Hepatocyte (in vitro differentiated cells): ENCODE measurements around the gene TRIM69. TPM values are rescaled to one million over a fixed set of nuclear protein-coding genes. Genes with fewer than 3 reads are reported as not detected.
"Not testable (repeated sequence)": the region's sequence is repeated elsewhere in the genome, so short reads cannot be mapped to it uniquely, and the experiment has no call there.

ENCODE experiments used
- DNase-seq: peaks from one replicate; pipeline ENCODE4 v3.0.0-alpha.2; 2016; ENCODE audit warnings: low spot score
- H2AFZ ChIP-seq: fragments of 200-600 bp; sonication (generic); 2 replicates; pipeline ENCODE4 v1.6.0; 2016; ENCODE audit warnings: antibody characterized with exemption, mild to moderate bottlenecking
- H3K27ac ChIP-seq: fragments of 200-600 bp; sonication (generic); 2 replicates; pipeline ENCODE4 v1.5.1; 2016; ENCODE audit warnings: mild to moderate bottlenecking
- H3K27me3 ChIP-seq: fragments of 200-600 bp; sonication (generic); 2 replicates; pipeline ENCODE4 v1.6.1; 2016
- H3K36me3 ChIP-seq: fragments of 200-600 bp; sonication (generic); replicated peaks from 2 replicates; pipeline ENCODE4 v1.5.1; 2016; ENCODE audit warnings: low read depth; ENCODE audit not compliant: insufficient read depth
- H3K4me1 ChIP-seq: fragments of 200-600 bp; sonication (generic); 2 replicates; pipeline ENCODE4 v1.5.1; 2016; ENCODE audit warnings: mild to moderate bottlenecking, moderate library complexity; ENCODE audit not compliant: insufficient read depth
- H3K4me2 ChIP-seq: fragments of 200-600 bp; sonication (generic); 2 replicates; pipeline ENCODE4 v1.6.0; 2016
- H3K4me3 ChIP-seq: fragments of 200-600 bp; sonication (generic); 2 replicates; pipeline ENCODE4 v1.5.1; 2016; ENCODE audit warnings: mild to moderate bottlenecking
- H3K79me2 ChIP-seq: fragments of 200-600 bp; sonication (generic); 2 replicates; pipeline ENCODE4 v1.6.0; 2017; ENCODE audit warnings: mild to moderate bottlenecking
- H3K9me2 ChIP-seq: fragments of 200-600 bp; sonication (generic); replicated peaks from 2 replicates; pipeline ENCODE4 v1.6.0; 2017; ENCODE audit warnings: mild to moderate bottlenecking; ENCODE audit not compliant: insufficient read depth
- H3K9me3 ChIP-seq: fragments of 200-600 bp; sonication (generic); 2 replicates; pipeline ENCODE4 v1.5.1; 2016; ENCODE audit warnings: low read depth, mild to moderate bottlenecking
- H4K20me1 ChIP-seq: fragments of 200-600 bp; sonication (generic); 2 replicates; pipeline ENCODE4 v1.6.0; 2016; ENCODE audit warnings: mild to moderate bottlenecking; ENCODE audit not compliant: insufficient read depth, poor library complexity, severe bottlenecking
- CTCF ChIP-seq: fragments of 200-600 bp; sonication (generic); IDR thresholded peaks from 2 replicates; pipeline ENCODE4 v1.5.1; 2016; ENCODE audit warnings: antibody characterized with exemption, mild to moderate bottlenecking; ENCODE audit not compliant: poor library complexity
- EZH2 ChIP-seq: fragments of 200-600 bp; sonication (generic); IDR thresholded peaks from 2 replicates; pipeline ENCODE4 v1.6.1; 2016; ENCODE audit warnings: antibody characterized with exemption, mild to moderate bottlenecking, borderline replicate concordance
- EZH2phosphoT487 ChIP-seq: fragments of 200-600 bp; sonication (generic); IDR thresholded peaks from one replicate; pipeline ENCODE4 v1.6.1; 2018; ENCODE audit warnings: antibody characterized with exemption, mild to moderate bottlenecking, low read depth, moderate library complexity; ENCODE audit not compliant: unreplicated experiment, severe bottlenecking
- WGBS: methylation state at CpG from one replicate; pipeline ENCODE4 v1.1.6; 2016; ENCODE audit warnings: low lambda C conversion rate; ENCODE audit errors: missing lambda C conversion rate; 5-methylcytosine and 5-hydroxymethylcytosine counted together
- polyA plus RNA-seq: library from polyadenylated mRNA; unstranded; fragments of >200 nt; fragmentation: Nextera tagmentation; extraction: Ambion mirVana; gene quantifications from 2 replicates; pipeline ENCODE4 v1.2.1, GENCODE V29; 2016
- total RNA-seq: library from RNA; depleted of rRNA; stranded (reverse); fragments of >200 nt; gene quantifications from 2 replicates; pipeline ENCODE4 v1.2.3, GENCODE V29; 2014

TRIM69 gene
- total and polyA plus RNA-seq, 2 experiments from 2014 or later: 6.5 to 11.0 TPM

- no peaks in the 10 kb centered on the region for H3K27me3 ChIP-seq
- no peaks in the 10 kb centered on the region for H3K79me2 ChIP-seq
- no peak for DNase-seq
- no peaks in the 10 kb centered on the region for H3K4me1 ChIP-seq
- H3K4me3 ChIP-seq: no peak overlapping the region
- H3K9me3 ChIP-seq: no peaks in the 10 kb centered on the region
- no peaks in the 10 kb centered on the region for H3K9me2 ChIP-seq
- no peak overlapping the region for H3K27ac ChIP-seq
- no peaks in the 10 kb centered on the region for H3K36me3 ChIP-seq
- H4K20me1 ChIP-seq: no peaks in the 10 kb centered on the region
- 81% methylated on average over 2 of the region's 2 CpGs for WGBS
- no peak overlapping the region for H3K4me2 ChIP-seq
- H2AFZ ChIP-seq: no peak overlapping the region
- TF ChIP-seq CTCF (no peak), EZH2 (no peak), EZH2phosphoT487 (no peak)
These were observed 26.9 kb downstream of the TRIM69 start for GRCh38 chr15:44763187-44763586.

GRCh38 chr15:44763848-44764247 is 27.5 kb downstream of the TRIM69 start:
- 70% methylated on average over 3 of the region's 3 CpGs for WGBS
- Histone ChIP-seq H3K9me2 (no peaks in the 10 kb centered on the region), H3K36me3 (no peaks in the 10 kb centered on the region), H3K4me3 (no peak overlapping the region), H3K9me3 (no peaks in the 10 kb centered on the region), H3K4me1 (no peaks in the 10 kb centered on the region), H2AFZ (no peak overlapping the region), H3K27ac (no peak overlapping the region), H3K27me3 (no peaks in the 10 kb centered on the region), H3K79me2 (no peaks in the 10 kb centered on the region), H4K20me1 (no peaks in the 10 kb centered on the region), H3K4me2 (no peak overlapping the region)
- TF ChIP-seq CTCF (no peak), EZH2 (no peak), EZH2phosphoT487 (no peak)
- no peak for DNase-seq

- Histone ChIP-seq H3K4me3 (no peak overlapping the region), H3K36me3 (no peaks in the 10 kb centered on the region), H3K27me3 (no peaks in the 10 kb centered on the region), H3K9me3 (no peaks in the 10 kb centered on the region), H3K4me2 (no peak overlapping the region), H4K20me1 (no peaks in the 10 kb centered on the region), H3K9me2 (no peaks in the 10 kb centered on the region), H3K4me1 (no peaks in the 10 kb centered on the region), H2AFZ (no peak overlapping the region), H3K27ac (no peak overlapping the region), H3K79me2 (no peaks in the 10 kb centered on the region)
- DNase-seq: no peak
- no peak for TF ChIP-seq EZH2
- TF ChIP-seq CTCF: no peak
- no peak for TF ChIP-seq EZH2phosphoT487
- 29% methylated on average over 3 of the region's 3 CpGs for WGBS
These were observed 28.7 kb downstream of the TRIM69 start for GRCh38 chr15:44765036-44765435.

- TF ChIP-seq EZH2phosphoT487: no peak
- TF ChIP-seq CTCF: no peak
- TF ChIP-seq EZH2: no peak
- 91% methylated on average over 5 of the region's 5 CpGs for WGBS
- H3K4me2 ChIP-seq: no peak overlapping the region
- no peaks in the 10 kb centered on the region for H4K20me1 ChIP-seq
- H2AFZ ChIP-seq: no peak overlapping the region
- no peak overlapping the region for H3K27ac ChIP-seq
- H3K4me3 ChIP-seq: no peak overlapping the region
- DNase-seq: no peak
- no peaks in the 10 kb centered on the region for H3K9me3 ChIP-seq
- no peaks in the 10 kb centered on the region for H3K36me3 ChIP-seq
- no peaks in the 10 kb centered on the region for H3K4me1 ChIP-seq
- no peaks in the 10 kb centered on the region for H3K79me2 ChIP-seq
- H3K27me3 ChIP-seq: no peaks in the 10 kb centered on the region
- H3K9me2 ChIP-seq: no peaks in the 10 kb centered on the region
These were observed 33.2 kb downstream of the TRIM69 start for GRCh38 chr15:44769521-44769920.

GRCh38 chr15:44770715-44771114 is 34.4 kb downstream of the TRIM69 start:
- WGBS: 75% methylated on average over 5 of the region's 5 CpGs
- H3K27ac ChIP-seq: not testable (repeated sequence)

More at GRCh38 chr15:44770715-44771114, 34.4 kb downstream of the TRIM69 start:
- H3K9me2 ChIP-seq, H3K79me2 ChIP-seq, H4K20me1 ChIP-seq, H3K27me3 ChIP-seq, H3K4me3 ChIP-seq, H2AFZ ChIP-seq, H3K9me3 ChIP-seq, H3K4me2 ChIP-seq, H3K36me3 ChIP-seq, DNase-seq, H3K4me1 ChIP-seq: not testable (repeated sequence)
